Measurements from ENCODE around the gene STARD9. TPM values are rescaled to one million over a fixed set of nuclear protein-coding genes. Genes with fewer than 3 reads are reported as not detected.
A peak's percentile ranks its signal among the peaks of the same experiment; 100 is the strongest.
"Not testable (repeated sequence)": the region's sequence is repeated elsewhere in the genome, so short reads cannot be mapped to it uniquely, and the experiment has no call there.

Gene STARD9
- total RNA-seq, 2 experiments from 2014 or later = 3.4 to 3.8 TPM

- peaks cover 16% of the 10 kb centered on the region for H3K36me3 Mint-ChIP-seq
- H3K27me3 Mint-ChIP-seq = no peaks in the 10 kb centered on the region
- H3K9me3 Mint-ChIP-seq = no peaks in the 10 kb centered on the region
- DNase-seq = peak; percentile 18
- ChIA-PET CTCF (interaction anchor here (4.6 kb wide), 1 partner anchor 190 kb away, joined by 25 read pairs; no protein-coding TSS in a partner anchor), POLR2A (interaction anchor here (1.3 to 1.4 kb wide), 3 partner anchors 13 to 188 kb away, joined by 3 to 4 read pairs (median 3); partner anchors contain the start of genes HAUS2 and LRRC57)
- intact Hi-C loops (cut with micrococcal nuclease) = loop anchor here (5.0 to 10.0 kb wide), 2 partner anchors 159 to 189 kb away; partner anchors contain the start of genes STARD9 and TTBK2
- peaks cover 18% of the 10 kb centered on the region for H3K4me1 Mint-ChIP-seq (ENCODE audit: low read depth)
- H3K4me3 Mint-ChIP-seq = peak overlapping the region; percentile 77
- H3K27ac Mint-ChIP-seq = no peak overlapping the region
These were observed 160.9 kb downstream of the STARD9 start for GRCh38 chr15:42736178-42736792.

DNA sequence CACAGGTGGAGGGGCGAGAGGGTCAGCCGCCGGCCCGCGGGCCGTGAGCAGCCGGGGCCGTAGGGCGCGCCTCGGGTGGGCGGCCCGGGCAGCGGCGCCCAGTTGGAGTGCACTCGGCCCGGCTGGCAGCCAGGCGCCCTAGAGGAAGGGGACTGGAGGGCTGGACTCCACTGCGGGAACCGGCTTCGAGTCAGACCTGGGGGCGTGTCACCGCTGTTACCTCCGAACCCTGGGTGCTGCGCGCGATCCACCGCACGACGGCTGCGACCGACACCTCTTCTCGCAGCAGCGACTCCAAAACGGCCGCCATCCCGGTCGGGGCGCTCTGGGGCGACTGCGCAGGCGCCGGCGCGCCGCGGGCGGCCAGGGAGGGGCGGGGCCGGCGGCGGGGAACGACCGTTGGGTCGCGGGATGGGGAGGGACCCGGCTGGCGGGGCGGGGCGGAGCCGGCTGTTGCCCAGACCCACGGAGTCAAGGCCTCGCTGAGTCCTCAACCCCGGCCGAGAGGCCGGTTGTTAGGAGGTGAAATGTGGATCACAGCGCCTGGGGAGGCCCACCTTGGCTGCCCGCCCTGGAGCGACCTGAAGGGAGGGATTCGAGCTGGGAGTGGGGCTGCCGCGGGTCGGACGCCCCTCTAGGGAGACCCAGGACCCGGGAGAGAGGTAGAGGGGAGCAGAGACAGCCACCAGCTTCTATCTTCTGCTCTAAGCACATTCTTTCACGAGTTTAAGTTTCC lies 161.6 kb downstream of the STARD9 start, which contains the start of gene CDAN1:
TSS of gene CDAN1 (minus strand) at position 336 of the 736 bp plus-strand sequence. CDS start at position 310, 26 bp downstream.
- CTCF ChIA-PET = interaction anchor here (1.0 to 4.6 kb wide), 2 partner anchors 190 to 467 kb away, joined by 4 to 25 read pairs; no protein-coding TSS in a partner anchor
- H3K4me3 Mint-ChIP-seq = peak within 1 kb of the TSS; percentile 77
- intact Hi-C loops (cut with micrococcal nuclease) = loop anchor here (5.0 to 10.0 kb wide), 2 partner anchors 160 to 188 kb away; partner anchors contain the start of genes STARD9 and TTBK2
- H3K27me3 Mint-ChIP-seq = no peaks in the 10 kb centered on the region
- POLR2A ChIA-PET = interaction anchor here (1.3 to 1.4 kb wide), 3 partner anchors 13 to 189 kb away, joined by 3 to 4 read pairs (median 3); partner anchors contain the start of genes HAUS2 and LRRC57
- H3K36me3 Mint-ChIP-seq = peaks cover 11% of the 10 kb centered on the region
- peak within 1 kb of the TSS; percentile 54 for H3K27ac Mint-ChIP-seq
- DNase-seq = peak; percentile 95
- peaks cover 18% of the 10 kb centered on the region for H3K4me1 Mint-ChIP-seq (ENCODE audit: low read depth)
- H3K9me3 Mint-ChIP-seq = no peaks in the 10 kb centered on the region

GRCh38 chr15:42737529-42738328 lies 162.3 kb downstream of the STARD9 start:
- Mint-ChIP-seq H3K36me3 (peaks cover 3% of the 10 kb centered on the region), H3K4me1 (ENCODE audit: low read depth) (peaks cover 18% of the 10 kb centered on the region), H3K4me3 (peak overlapping the region; percentile 77), H3K9me3 (no peaks in the 10 kb centered on the region), H3K27ac (peak overlapping the region; percentile 54), H3K27me3 (no peaks in the 10 kb centered on the region)
- ChIA-PET CTCF (interaction anchor here (1.0 to 4.6 kb wide), 2 partner anchors 189 to 467 kb away, joined by 4 to 25 read pairs; no protein-coding TSS in a partner anchor), POLR2A (interaction anchor here (1.4 kb wide), 1 partner anchor 14 kb away, joined by 3 read pairs; no protein-coding TSS in a partner anchor)
- DNase-seq = no peak
- intact Hi-C loops (cut with micrococcal nuclease) = loop anchor here (5.0 to 10.0 kb wide), 2 partner anchors 160 to 187 kb away; partner anchors contain the start of genes STARD9 and TTBK2

DNA sequence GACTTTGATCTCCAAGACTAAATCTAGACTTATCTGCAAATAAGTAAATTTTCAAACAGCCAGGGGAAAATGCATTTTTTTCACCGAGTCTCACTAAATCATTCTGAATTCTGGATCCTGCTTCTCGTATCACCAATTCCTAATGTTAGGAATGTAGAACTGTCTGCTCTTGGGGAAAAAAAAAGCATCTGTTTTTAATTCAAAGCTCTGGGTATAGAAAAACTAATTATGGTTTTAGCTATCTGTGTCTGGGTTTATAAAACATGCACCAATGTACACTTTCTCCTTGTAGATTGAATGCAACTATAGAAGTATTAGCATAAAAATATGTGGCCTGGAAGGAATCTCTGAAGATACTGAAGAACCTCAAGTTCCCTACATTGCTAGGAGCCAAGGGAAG lies 166.3 kb downstream of the STARD9 start:
- ChIA-PET POLR2A (no interaction called here), CTCF (no interaction called here)
- intact Hi-C loops (cut with micrococcal nuclease) = no loop called here
- H3K9me3 Mint-ChIP-seq = no peaks in the 10 kb centered on the region
- DNase-seq = no peak
- H3K36me3 Mint-ChIP-seq = no peaks in the 10 kb centered on the region
- no peak overlapping the region for H3K4me3 Mint-ChIP-seq
- no peak overlapping the region for H3K27ac Mint-ChIP-seq
- peaks cover 7% of the 10 kb centered on the region for H3K4me1 Mint-ChIP-seq (ENCODE audit: low read depth)
- H3K27me3 Mint-ChIP-seq = no peaks in the 10 kb centered on the region

DNA sequence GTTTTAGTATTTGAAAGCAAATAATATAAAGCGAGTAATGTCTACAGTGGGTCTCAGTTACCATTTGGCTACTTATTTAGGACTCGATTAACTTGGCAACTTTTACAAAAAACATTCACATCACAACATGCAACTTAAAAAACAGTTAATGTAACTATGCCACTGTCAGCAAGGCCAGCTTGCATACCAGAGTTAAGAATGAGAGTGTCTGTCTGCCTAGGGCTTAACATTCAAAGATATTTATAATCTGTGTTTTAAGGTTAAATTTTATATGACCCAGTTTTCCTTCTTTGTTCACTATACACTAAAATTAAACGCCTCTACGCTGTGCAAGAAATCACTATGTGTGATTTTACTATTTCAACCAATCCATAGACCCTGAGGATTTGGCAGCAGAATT lies 166.7 kb downstream of the STARD9 start:
- Mint-ChIP-seq H3K9me3 (no peaks in the 10 kb centered on the region), H3K27me3 (no peaks in the 10 kb centered on the region), H3K27ac (no peak overlapping the region), H3K4me1 (ENCODE audit: low read depth) (peaks cover 6% of the 10 kb centered on the region), H3K36me3 (no peaks in the 10 kb centered on the region), H3K4me3 (no peak overlapping the region)
- ChIA-PET CTCF (no interaction called here), POLR2A (interaction anchor here (0.6 kb wide), 1 partner anchor 806 kb away, joined by 3 read pairs; no protein-coding TSS in a partner anchor)
- intact Hi-C loops (cut with micrococcal nuclease) = no loop called here
- no peak for DNase-seq

DNA sequence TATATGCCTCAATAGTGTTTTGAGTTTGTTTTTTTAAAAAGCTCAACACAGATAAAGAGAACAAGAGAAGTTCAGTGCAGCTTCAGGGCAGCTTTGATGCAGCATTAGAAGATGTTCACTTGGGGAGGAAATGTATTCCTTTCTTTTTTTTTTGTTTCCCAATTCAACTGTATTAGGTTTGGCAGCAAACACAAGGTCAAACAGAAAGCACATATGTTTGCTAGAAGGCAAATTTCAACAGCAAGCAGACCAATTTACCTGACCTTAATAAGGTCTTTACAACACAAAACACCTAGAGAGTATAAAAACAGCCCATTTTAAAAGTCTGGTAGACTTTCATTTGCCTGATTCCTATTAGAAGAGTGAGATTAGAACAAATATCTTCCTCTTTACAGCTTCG lies 168.8 kb downstream of the STARD9 start:
- Mint-ChIP-seq H3K27ac (no peak overlapping the region), H3K36me3 (no peaks in the 10 kb centered on the region), H3K4me1 (ENCODE audit: low read depth) (no peaks in the 10 kb centered on the region), H3K4me3 (no peak overlapping the region), H3K9me3 (no peaks in the 10 kb centered on the region), H3K27me3 (no peaks in the 10 kb centered on the region)
- intact Hi-C loops (cut with micrococcal nuclease) = no loop called here
- ChIA-PET CTCF (no interaction called here), POLR2A (no interaction called here)
- DNase-seq = no peak

DNA sequence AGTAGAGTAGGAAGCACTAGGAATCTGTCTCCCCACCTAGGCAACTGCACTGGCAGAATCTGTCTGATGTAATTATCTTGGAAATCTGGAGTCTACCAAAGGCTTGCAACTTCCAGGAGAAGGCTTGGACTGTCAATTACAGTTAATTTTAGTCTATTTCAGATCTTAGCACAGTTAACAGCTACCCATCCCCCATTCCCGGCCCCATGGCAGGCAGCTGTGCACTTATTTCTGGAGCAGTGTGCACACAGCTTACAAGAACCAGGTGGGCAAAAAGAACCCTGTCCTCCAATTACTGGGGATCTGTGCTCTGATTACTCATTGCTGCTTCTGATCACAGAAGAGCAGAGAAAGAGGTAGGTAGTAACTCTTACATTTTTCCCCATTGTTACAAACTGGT lies 173.9 kb downstream of the STARD9 start:
- peaks cover 40% of the 10 kb centered on the region for H3K36me3 Mint-ChIP-seq
- ChIA-PET POLR2A (no interaction called here), CTCF (no interaction called here)
- intact Hi-C loops (cut with micrococcal nuclease) = no loop called here
- no peaks in the 10 kb centered on the region for H3K4me1 Mint-ChIP-seq (ENCODE audit: low read depth)
- no peaks in the 10 kb centered on the region for H3K27me3 Mint-ChIP-seq
- peaks cover 6% of the 10 kb centered on the region for H3K9me3 Mint-ChIP-seq
- H3K27ac Mint-ChIP-seq = no peak overlapping the region
- H3K4me3 Mint-ChIP-seq = no peak overlapping the region
- DNase-seq = no peak

- ChIA-PET CTCF (no interaction called here), POLR2A (no interaction called here)
- peaks cover 40% of the 10 kb centered on the region for H3K36me3 Mint-ChIP-seq
- no peak overlapping the region for H3K4me3 Mint-ChIP-seq
- no peaks in the 10 kb centered on the region for H3K4me1 Mint-ChIP-seq (ENCODE audit: low read depth)
- no peak for DNase-seq
- intact Hi-C loops (cut with micrococcal nuclease) = no loop called here
- H3K9me3 Mint-ChIP-seq = peaks cover 6% of the 10 kb centered on the region
- no peak overlapping the region for H3K27ac Mint-ChIP-seq
- H3K27me3 Mint-ChIP-seq = no peaks in the 10 kb centered on the region
These were observed 174.9 kb downstream of the STARD9 start for GRCh38 chr15:42750306-42750705.

DNA sequence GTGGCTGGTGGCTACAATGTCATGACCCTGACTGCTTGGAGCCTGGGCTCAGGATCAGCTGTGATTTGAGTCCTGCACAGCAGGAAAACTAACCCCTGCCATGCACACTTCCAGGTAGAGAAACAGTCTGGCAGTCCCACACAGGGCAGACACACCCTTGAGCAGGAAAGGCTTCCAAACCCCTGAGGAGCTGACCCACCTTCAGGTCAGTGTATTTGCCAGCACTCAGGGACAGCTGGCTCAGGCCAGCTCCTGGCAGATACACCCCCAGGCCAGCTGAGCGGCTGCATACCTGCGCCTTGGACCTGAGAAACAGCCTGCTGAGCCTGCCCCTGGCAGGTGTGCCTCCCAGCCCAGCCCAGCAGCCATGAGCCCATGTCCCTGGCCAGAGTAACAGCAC lies 183.7 kb downstream of the STARD9 start:
- no peak overlapping the region for H3K4me3 Mint-ChIP-seq
- H3K36me3 Mint-ChIP-seq = peaks cover 32% of the 10 kb centered on the region
- POLR2A ChIA-PET = no interaction called here
- CTCF ChIA-PET = interaction anchor here (0.7 kb wide), 1 partner anchor 167 kb away, joined by 5 read pairs; no protein-coding TSS in a partner anchor
- H3K4me1 Mint-ChIP-seq (ENCODE audit: low read depth) = no peaks in the 10 kb centered on the region
- DNase-seq = no peak
- intact Hi-C loops (cut with micrococcal nuclease) = no loop called here
- H3K9me3 Mint-ChIP-seq = peaks cover 32% of the 10 kb centered on the region
- no peaks in the 10 kb centered on the region for H3K27me3 Mint-ChIP-seq
- H3K27ac Mint-ChIP-seq = no peak overlapping the region

- intact Hi-C loops (cut with micrococcal nuclease) = no loop called here
- ChIA-PET POLR2A (no interaction called here), CTCF (no interaction called here)
- DNase-seq = no peak
- Mint-ChIP-seq H3K9me3 (peaks cover 37% of the 10 kb centered on the region), H3K4me3 (no peak overlapping the region), H3K4me1 (ENCODE audit: low read depth) (no peaks in the 10 kb centered on the region), H3K36me3 (peaks cover 42% of the 10 kb centered on the region), H3K27me3 (no peaks in the 10 kb centered on the region), H3K27ac (no peak overlapping the region)
These were observed 185.4 kb downstream of the STARD9 start for GRCh38 chr15:42760759-42761158.

DNA sequence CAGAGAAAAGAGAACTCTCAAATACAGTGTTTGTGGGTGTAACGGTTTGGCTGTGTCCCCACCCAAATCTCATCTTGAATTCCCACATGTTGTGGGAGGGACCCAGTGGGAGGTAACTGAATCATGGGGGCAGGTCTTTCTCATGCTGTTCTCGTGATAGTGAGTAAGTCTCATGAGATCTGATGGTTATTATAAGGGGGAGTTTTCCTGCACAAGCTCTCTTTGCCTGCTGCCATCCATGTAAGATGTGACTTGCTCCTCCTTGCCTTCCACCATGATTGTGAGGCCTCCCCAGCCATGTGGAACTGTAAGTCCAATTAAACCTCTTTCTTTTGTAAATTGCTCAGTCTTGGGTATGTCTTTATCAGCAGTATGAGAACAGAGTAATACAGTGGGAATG lies 186.4 kb downstream of the STARD9 start:
- Mint-ChIP-seq H3K36me3 (peaks cover 48% of the 10 kb centered on the region), H3K9me3 (peaks cover 45% of the 10 kb centered on the region)
- intact Hi-C loops (cut with micrococcal nuclease); H3K4me1 Mint-ChIP-seq (ENCODE audit: low read depth); CTCF ChIA-PET; H3K27ac Mint-ChIP-seq; H3K27me3 Mint-ChIP-seq; H3K4me3 Mint-ChIP-seq; DNase-seq; POLR2A ChIA-PET: not testable (repeated sequence)
